GM18858 (cell line): ENCODE data around the gene TSPAN15.

Source experiments
- ATAC-seq: cut with Tn5 transposase; IDR thresholded peaks from one replicate; pipeline ENCODE4 v1.9.1; 2021; ENCODE audit not compliant: unreplicated experiment

TSPAN15 gene

DNA sequence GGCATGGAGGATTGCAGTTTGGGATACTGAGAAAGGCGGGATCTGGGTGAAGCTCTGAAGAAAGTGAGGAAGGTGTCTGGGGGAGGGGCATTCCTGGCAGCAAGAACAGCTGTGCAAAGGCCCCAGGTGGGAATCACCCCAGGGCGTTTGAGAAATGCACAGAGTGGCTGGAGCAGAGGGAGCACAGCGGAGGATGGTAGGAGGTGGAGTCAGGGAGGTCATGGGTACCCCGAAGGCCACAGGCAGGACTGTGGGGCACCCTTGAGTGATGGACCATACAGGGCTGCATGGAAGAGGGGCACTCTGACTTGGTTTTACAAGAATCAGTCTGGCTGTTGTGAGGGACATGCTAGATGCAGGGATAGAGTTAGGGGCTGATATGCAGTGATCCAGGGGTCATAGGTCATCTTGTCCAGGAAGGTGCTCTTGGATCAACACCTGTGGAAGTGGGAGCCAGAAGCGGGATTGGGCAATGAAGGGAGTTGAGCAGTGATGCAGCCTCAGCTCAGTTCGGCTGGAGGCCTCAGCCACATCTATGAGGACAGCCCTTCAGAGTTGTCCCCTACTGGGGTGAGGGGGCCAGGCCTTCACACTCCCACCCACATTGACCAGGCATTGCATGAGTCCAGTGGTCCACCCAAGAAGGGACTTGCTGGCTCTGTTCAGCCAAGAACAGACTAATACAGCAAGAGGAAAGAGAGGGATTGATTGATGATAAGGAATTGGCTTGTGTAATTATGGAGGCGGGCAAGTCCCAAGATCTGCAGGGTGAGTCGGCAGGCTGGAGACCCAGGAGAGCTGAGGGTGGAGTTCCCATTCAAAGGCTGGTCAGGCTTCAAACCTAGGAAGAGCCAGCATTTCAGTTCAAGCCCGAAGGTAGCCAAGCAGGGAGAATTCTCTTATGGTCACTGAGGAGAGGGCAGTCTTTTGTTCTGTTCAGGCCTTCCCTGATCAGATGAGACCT lies 48.7 kb downstream of the TSPAN15 start:
- ATAC-seq: no peak

GRCh38 chr10:69500864-69501468 lies 49.7 kb downstream of the TSPAN15 start:
- no peak for ATAC-seq

DNA sequence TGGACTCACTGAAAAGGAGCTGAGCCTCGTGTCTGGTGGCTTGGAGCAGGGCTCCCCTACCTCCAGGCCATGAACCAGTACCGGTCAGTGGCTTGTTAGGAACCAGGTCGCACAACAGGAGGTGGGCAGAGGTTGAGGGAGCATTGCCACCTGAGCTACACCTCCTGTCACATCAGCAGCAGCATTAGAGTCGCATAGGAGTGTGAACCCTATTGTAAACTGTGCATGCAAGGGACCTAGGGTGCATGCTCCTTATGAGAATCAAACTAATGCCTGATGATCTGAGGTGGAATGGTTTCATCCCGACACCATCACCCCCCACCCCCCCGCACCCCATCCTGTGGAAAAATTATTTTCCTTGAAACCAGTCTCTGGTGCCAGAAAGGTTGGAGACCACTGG lies 50.4 kb downstream of the TSPAN15 start:
- ATAC-seq: no peak

DNA sequence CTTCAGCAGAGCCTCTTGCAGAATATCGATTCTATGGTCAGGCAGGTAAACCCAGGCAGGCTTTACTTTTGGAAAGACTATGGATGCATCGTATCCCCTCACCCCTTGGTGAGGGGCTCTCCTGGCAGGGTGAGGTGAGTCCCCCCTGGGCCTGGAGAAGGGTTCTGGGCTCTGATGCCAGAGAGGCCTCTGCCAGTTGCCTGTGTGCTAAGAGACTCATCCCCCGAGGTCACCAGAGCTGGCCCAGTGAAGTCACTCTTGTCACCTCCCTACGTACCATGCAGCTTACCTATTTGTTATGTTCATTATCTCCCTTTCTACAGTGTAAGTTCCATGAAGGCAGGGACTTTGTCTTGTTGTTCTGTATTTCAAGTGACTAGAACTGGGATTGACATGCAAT lies 51.3 kb downstream of the TSPAN15 start:
- no peak for ATAC-seq

DNA sequence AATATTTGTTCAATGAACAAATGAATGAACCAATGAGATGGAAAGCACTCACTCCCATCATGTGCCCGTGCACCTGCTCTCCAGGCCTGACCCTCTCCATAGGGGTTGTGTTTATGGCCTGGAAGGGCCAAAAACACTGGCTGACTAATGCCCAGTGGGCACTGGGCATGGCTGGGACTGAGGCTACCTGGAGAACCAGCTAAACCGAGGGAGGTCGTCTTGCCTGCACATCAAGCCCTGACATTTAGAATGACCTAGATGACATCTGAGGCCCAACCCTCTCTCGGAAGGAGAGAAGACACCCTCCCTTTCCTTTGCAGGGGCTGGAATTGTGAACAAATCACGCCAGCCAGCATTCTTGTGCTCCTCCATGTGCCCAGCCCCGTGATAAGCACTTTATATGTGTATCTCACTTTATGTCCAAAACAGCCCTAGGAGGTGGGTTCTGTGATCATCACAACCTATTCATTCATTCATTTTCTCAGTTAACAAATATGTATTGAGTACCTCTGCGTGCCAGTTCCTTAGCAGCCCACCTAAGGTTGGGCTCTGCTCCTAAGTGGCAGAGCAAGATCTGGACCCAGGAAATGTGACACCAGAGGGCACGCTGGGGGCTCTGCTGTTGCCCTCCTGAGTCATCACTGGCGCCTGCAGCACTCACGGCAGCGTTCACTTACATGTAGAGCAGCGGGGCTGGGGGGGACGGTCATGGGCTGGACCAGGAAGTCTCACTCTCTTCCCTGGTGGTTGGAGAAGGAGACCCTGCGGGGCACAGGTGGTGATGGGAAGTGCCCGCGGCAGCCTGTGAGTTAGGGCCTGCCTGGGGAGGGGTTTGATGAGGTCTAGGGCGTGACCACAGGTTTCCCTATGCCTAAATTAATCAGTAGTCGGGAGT lies 52.0 kb downstream of the TSPAN15 start:
- ATAC-seq: no peak

GRCh38 chr10:69503896-69504265 lies 52.6 kb downstream of the TSPAN15 start:
- ATAC-seq: no peak

DNA sequence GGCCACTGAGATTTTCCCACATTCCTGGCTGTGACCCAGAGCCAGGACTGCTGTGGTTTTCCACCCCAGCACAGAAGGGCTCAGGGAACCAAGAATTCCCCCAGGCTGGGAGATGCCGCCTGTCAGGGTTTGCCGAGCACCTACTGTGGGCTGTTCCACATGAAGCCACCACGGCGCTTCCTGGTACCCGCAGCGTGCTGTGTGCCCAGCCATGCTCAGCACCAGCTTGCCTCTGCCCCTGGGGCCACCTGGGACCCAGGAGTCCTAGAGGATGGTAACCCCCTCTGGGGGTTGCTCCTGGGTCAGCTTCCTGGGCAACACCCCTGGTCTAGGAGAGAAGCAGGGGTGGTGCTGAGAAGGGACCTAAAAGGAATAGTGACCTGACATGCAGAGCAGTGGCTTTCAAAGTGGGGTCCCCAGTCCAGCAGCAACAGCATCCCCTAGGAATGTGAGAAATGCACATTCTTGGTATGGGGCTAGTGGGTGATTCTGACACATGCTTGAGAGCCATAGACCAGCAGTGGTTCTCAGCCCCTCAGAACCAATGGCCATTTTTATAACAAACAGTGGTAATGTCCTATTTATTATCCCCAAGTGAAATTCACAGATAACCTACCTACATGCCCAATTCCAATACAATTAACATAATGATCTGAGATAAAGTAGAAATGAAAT lies 53.4 kb downstream of the TSPAN15 start:
- ATAC-seq: no peak

DNA sequence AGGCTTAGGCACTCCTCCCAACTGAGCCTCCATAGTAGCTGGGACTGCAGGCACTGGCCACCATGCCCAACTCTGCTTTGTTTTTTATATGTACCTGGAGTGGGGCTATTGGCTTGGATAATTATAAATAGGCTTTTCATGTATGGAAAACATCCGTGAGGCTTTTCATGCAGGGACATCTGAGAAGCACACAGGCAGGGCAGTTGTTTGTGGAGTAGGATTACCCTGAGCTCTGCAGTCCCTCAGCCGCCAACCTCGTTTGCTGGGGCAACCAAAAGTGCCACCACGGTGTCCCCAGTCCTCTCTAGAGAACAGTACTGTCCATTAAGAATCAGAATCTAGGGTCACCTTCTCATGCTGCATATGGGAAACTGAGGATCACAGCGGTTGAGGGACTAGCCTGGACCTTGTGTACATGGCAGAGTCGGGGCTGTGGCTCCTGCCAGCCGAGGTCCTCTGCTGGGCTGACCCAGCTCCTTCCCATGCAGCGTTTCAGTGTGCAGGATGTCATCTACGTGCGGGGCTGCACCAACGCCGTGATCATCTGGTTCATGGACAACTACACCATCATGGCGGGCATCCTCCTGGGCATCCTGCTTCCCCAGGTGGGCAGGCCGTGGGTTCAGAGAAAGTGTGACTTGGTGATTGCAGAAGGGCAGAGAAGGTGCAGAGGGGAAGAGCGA lies 54.5 kb downstream of the TSPAN15 start:
- no peak for ATAC-seq

- no peak for ATAC-seq
Observed at GRCh38 chr10:69506487-69506833, 55.2 kb downstream of the TSPAN15 start.

- ATAC-seq: no peak
Observed at GRCh38 chr10:69506834-69507713, 55.8 kb downstream of the TSPAN15 start.

DNA sequence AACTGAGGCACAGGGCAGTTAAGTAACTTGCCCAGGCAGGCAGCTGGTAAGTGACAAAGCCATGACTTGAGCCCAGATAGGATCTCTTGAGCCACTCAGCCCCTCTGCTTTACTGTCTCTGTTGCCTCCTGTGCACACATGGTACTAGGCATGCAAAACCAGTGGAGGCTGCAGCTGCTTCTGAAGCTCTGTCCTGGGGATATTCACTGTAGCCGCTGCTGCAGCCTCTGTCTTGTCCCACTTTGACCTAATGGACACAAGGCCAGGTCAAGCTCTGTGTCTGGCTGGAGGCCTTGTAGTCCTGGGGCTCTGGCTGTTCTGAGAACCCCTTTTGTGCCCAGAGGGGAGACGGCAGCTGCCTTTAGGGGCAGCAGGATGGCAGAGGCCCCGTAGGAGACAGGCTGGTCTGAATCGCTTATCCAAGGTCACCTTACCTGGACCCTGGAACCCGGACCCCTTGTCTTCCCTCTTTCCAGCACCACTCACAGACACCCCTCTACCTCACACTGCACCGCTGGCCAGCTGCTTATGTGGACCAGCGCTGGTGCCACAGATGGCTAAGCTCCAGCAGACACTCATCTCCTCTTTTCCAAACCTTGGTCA lies 57.6 kb downstream of the TSPAN15 start:
- ATAC-seq: no peak

DNA sequence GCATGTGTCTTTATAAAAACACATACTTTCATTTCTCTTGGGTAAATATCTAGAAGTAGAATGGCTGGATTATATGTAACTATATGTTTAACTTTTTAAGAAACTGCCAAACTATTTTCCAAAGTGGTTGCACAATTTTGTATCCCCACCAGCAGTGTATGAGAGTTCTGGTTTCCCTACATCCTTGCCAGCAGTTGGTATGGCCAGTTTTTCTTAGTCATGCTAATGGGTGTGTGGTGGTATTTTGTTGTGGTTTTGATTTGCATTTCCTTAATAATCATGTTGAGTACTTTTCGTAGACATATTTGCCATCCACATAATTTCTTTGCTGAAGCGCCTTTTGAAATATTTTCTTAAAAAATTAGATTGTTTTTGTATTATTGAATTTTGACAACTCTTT lies 61.6 kb downstream of the TSPAN15 start:
- no peak for ATAC-seq

GRCh38 chr10:69513617-69514016 lies 62.4 kb downstream of the TSPAN15 start:
- ATAC-seq: no peak

DNA sequence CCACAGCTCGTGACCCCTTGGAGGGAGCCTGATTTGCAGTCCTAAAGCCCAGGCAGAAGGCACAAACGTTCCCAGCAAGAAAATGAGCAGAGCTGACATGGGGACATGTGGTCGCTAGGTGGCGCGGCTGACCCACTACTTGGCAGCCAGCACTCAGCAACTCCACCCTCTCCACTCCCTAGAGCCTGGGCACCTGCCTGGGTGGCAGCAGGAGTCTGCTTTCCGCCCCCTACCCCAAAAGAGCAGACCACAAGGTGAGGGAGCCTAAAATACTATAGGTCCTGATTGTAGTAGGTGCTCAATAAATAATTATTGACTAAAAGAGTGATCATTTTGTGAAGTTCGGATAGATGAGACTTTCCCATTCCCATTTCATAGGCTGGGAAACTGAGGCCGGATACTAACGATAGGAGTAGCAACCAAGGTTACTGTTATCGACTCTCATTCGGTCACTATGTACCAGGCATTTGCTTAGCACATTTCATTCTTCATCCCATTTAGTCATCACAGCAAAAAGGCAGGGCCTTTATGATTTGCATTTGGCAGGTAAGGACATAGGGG lies 64.5 kb downstream of the TSPAN15 start:
- ATAC-seq: no peak

DNA sequence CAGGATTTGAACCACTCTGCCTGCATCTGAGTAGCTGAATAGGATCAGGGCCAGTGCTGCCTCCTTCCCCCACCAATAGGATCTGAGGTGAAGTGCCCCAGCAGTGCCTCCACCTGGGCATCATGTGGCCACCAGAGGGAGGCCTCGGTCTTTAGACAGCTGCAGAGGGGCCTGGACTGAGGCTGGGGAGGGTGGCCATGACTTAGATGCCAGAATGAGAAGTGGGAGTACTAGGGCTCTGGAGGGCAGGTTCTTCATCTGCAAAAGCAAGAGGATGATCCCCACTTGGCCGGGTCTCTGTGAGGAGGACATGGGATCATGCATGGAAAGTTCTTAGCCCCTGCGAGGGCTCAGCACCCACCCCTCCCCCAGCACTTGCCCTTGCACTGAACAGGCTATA lies 65.1 kb downstream of the TSPAN15 start:
- ATAC-seq: no peak

GRCh38 chr10:69516796-69517195 lies 65.5 kb downstream of the TSPAN15 start:
- no peak for ATAC-seq

DNA sequence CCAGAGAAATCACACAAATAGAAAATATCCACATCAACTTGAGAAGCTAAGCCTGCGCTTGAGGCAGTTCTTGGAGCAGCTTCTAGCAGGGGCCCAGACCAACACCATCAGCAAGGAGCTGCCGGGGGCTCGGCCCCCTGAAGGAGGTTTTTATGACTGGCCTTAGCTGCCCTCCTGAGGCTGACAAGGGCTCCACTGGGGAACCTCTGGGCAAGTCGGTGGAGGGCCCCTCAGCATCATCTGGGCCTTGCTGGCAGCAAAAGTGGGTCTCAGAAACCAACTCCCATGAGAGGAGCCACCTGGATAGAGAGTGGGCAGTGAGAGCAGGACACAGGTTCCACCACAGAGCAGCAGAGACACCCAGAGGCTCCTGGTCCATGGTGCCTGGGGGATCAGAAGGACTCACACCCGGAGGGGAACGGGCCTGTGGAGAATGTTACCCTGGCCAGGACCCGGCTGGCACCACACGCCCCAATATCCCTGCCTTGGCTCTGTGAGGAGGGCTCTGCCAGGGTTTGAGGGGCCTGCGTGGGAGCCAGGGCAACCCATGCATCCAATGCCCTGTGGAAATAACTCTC lies 66.1 kb downstream of the TSPAN15 start:
- ATAC-seq: no peak

- no peak for ATAC-seq
Observed at GRCh38 chr10:69527961-69528360, 76.7 kb downstream of the TSPAN15 start.
